ENCODE results near the gene UACA.
"Not testable (repeated sequence)": the region's sequence is repeated elsewhere in the genome, so short reads cannot be mapped to it uniquely, and the experiment has no call there.

Gene UACA

DNA sequence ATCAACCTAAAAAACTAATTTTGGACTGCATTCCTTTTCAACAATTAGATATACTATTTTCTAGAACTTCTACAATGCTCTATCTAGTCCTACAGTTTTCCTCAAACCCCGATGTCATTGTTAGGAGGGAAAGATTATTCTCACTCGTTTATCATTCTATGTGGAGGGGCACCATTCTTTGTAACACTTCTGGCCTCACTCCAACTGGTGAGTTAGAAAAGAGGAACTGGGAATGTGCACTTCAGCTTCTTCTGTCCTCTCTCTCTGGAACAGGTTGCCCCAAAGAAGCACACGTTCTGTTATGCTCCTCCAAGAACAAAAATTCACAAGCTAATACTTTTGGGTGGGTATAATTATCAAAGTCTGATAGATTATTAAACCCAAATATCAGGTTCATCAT, 137.9 kb downstream of the UACA start:
- DNase-seq (ENCODE audit: low read depth in 2 of 2) = no peak

GRCh38 chr15:70625011-70625410, 138.3 kb downstream of the UACA start:
- no peak for DNase-seq (ENCODE audit: low read depth in 2 of 2)

DNA sequence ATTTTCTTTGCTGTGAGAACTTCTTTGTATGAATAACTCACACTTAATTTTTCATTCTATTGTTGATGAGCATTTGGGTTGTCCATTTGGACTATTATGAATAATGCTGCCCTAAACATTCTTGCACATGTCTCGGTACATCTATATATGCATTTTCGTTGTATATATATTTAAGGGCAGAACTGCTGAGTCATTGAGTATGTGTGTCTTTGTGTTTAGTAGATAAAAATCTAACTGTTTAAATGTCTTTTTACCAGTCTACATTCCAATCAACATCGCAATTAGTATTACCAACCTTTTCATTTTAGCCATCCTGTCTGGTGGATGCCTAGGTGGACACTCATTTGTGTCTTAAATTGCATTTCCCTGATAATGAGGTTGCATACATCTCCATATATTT, 144.4 kb downstream of the UACA start:
- no peak for DNase-seq (ENCODE audit: low read depth in 2 of 2)

DNA sequence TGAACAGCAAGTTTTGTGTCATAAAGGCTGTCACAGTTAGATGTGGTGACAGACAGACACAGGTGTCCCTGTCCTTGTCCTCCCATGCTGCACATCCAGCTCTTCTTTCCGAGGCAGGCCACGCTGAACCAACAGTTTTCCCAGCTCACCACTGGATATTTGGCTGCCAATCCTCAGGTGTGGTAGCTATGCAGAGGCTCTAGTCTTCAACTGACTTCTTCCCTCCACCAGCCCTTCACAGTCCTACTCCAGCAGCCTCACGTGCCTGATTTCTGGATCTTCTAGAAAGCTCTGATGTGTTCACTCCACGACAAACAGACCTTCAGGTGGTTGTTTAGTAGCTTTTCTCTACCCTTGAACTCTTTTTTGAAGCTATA, 145.5 kb downstream of the UACA start:
- DNase-seq (ENCODE audit: low read depth in 2 of 2) = no peak

GRCh38 chr15:70617076-70617910, 146.1 kb downstream of the UACA start:
- no peak for DNase-seq (ENCODE audit: low read depth in 2 of 2)

DNA sequence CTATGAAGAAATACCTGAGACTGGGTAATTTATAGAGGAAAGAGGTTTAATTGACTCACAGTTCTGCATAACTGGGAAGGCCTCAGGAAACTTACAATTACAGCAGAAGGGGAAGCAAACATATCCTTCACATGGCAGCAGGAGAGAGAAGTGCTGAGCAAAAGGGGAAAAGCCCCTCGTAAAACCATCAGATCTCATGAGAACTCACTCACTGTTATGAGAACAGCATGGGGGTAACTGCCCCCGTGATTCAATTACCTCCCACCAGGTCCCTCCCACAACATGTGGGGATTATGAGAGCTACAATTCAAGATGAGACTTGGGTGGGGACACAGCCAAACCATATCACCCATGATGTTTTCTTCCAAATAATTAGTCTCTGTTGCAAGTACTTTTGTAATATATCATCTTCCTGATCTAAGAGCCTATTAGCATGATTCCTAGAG, 147.0 kb downstream of the UACA start:
- DNase-seq (ENCODE audit: low read depth in 2 of 2) = not testable (repeated sequence)

DNA sequence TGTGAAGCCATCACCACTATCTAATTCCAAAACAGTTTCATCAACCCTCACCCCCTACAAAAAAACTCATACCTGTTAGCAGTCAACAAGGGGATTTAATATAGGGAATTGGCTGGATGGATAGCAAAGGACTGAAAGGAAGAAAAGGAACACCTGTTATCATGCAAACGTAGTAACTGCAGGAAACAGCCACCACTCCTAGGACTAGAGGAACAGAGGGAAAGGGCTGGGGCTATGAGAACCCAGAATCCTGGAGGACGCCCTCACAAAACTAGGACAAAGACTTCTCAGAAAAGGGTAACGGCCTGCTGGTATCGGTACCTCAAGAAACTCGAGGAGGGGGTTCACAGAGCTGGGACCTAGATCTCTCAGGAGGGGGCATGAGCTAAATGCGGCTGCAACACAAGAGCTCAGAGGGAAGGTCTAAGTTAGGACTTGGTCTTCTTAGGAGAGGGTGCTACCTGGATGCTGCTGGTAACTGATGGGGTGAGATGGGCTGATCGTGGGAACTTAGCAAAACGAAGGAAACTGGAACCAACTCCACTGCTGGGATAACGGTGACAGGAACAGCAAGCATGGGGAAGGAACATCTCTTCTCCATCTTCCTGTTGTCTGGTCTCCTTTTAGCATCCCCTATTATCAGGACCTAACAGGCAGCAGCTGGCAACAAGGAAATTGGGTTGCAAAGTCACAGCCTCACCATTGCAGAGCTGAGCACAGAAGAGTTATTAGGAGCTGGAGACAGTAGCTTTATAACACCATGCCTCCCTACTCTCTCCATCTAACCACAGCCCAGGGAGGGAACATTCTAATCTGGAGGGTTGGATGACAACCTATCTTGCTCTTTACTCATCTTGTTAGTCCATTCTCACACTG, 147.7 kb downstream of the UACA start:
- DNase-seq (ENCODE audit: low read depth in 2 of 2) = no peak

GRCh38 chr15:70614221-70614620, 149.1 kb downstream of the UACA start:
- DNase-seq (ENCODE audit: low read depth in 2 of 2) = no peak

GRCh38 chr15:70613271-70613670, 150.1 kb downstream of the UACA start:
- DNase-seq (ENCODE audit: low read depth in 2 of 2) = no peak

DNA sequence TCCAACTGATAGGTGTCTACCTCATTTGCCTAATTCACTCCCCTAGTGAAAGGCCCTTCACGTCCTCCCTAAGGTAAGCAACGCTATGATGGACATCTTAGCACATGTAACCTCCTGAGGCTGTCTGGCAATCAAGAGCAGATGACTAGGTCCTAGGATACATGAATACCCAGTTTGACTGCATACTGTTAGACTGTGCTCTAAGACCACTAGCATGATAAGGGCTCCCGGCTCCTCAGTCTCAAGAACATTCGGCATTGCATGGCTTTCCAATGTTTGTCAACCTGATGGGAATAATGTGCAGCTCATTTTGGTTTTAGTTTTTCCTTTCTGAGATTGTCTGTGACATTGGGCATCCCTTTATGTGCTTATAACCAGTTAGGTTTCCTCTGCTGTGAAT, 152.1 kb downstream of the UACA start:
- DNase-seq (ENCODE audit: low read depth in 2 of 2) = no peak

DNA sequence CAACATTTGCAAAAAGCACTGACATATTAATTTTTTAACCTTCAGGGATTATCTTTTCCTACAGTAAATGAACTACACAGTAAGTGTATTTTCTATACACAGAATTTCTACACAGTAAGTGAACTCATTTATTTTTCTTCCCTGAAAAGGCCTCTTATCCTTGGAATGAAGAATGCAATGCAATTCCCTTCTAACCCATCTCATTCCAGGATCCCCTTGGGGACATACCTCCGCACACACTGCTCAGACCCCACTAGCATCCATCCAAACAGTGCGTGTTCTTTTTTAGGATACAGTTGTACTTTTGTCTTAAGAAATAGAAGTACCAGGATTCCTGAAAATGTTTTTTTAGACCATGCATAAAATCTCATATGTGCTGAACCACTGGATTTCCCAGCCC, 152.8 kb downstream of the UACA start:
- DNase-seq (ENCODE audit: low read depth in 2 of 2) = no peak

- DNase-seq (ENCODE audit: low read depth in 2 of 2) = no peak
These were observed 153.5 kb downstream of the UACA start for GRCh38 chr15:70609889-70610288.

DNA sequence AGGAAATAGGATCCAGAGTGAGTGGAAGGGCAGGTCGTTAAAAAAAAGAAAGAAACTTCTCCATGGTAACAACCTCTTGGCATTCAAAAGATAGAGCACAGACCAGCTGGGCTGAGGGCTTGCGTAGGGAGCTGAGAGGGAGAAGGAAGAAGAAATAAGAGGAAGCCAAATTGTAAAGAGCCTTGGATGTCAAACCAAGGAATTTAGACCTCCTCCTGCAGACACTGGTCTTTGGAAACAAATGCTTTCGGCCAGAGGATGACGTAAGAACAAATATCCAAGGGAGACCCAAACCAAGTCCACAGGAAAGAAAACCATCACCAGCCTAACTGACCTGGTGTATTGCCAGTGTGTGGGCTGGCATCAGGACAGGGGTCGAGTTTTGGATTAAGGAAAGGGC, 155.2 kb downstream of the UACA start:
- DNase-seq (ENCODE audit: low read depth in 2 of 2) = no peak

GRCh38 chr15:70605606-70606410, 157.6 kb downstream of the UACA start:
- no peak for DNase-seq (ENCODE audit: low read depth in 2 of 2)

GRCh38 chr15:70604666-70605315, 158.6 kb downstream of the UACA start:
- DNase-seq (ENCODE audit: low read depth in 2 of 2) = no peak

Data from stimulated activated CD8-positive, alpha-beta memory T cell treated with anti-CD3 and anti-CD28 coated beads, Interleukin-7, amount 100 ng/mL, for 4 hours (primary cell).